Measurements from ENCODE around the gene LCNL1.

LCNL1 gene

DNA sequence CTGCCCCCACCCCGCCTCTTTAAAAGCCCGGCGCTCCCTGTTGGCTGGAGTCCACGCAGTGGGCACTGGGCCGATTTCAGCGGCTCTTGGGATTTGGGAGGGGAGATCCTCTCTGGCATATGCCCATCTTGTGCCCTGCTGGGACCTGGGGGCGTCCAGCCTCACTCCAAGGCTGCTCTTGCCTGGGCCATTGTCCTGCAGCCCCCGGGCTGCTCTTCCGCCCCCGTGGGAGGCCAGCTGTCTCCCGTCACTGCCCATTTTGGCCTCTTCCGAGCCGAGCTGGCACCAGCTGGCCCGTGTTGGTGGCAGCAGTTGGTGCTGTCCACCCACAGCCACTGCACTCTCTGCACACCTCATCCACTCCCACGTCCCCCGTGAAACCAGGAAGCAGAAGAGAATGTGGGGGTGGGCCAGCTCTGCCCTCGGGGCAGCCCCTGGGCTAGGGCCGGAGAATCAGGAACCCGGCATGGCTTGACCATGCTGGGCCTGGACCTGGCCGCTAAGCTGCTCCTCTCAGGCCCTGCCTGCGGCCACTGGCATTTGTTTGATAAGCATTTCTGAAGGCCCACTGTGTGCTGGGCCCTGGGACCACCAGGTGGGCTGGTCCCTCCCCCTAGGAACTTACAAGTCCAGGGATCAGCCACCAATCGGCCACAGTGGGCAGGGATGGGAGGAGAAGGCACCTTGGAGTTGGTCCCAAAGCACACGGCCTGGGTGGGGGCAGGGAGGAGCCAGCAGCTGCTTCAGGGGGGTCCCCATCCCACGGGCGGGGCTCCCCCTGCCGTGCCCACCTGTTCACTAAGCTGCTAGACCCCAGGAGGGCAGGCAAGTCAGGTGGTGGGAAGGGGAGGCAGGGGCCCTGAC, 35.5 kb upstream of the LCNL1 start:
- no peak for DNase-seq

DNA sequence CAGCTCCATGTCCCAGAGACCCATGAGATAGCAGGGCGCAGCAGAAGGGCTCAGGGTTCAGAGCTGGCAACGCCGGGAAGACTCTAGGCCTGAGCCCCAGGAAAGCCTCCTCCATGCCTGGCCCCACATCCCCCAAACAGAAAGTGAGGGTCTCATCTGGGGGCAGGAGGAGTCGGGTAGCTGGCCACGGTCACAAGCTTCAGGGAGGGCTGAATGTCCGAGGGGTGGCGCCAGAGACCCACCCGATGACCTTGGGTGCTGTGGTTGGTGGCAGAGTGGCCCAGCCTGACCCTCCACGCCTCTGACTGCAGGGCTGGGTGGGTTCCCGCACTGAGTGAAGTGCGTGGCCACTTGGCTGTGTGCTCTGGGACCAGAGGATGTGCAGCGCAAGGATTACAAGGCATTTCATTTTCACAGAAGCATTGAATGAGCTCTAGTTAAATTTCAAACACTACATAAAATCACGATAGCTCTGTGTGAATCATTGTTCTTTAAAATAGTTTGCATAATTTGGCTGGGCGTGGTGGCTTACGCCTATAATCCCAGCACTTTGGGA, 34.8 kb upstream of the LCNL1 start:
- DNase-seq: no peak

DNA sequence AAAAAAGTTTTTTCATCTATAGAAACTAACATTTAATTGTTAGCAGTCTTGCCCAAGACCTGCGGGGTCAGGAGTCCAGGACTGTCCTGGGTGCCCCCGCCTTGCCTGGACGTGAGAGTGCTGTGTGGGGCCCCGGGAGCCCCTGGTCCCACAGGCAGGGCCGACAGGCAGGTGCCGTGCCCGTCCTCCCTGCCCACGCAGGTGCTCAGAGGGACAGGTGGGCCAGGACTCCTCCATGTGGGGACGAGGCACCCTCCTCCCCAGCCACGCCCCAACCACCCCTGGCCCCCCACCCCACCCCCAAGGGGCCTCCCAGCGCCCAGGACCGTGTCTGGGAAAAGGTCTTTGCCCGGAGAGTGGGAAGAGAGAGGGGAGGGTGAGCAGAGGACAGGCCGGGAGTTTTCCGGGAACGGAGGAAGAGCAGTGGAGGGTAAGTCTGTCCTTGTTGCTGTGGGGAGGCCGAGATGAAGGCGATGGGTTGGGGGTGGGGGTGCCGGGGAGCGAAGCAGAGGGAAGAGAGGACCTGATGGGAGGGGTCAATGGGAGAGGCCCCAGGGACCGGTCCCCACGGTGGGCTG, 33.5 kb upstream of the LCNL1 start:
- no peak for DNase-seq

DNA sequence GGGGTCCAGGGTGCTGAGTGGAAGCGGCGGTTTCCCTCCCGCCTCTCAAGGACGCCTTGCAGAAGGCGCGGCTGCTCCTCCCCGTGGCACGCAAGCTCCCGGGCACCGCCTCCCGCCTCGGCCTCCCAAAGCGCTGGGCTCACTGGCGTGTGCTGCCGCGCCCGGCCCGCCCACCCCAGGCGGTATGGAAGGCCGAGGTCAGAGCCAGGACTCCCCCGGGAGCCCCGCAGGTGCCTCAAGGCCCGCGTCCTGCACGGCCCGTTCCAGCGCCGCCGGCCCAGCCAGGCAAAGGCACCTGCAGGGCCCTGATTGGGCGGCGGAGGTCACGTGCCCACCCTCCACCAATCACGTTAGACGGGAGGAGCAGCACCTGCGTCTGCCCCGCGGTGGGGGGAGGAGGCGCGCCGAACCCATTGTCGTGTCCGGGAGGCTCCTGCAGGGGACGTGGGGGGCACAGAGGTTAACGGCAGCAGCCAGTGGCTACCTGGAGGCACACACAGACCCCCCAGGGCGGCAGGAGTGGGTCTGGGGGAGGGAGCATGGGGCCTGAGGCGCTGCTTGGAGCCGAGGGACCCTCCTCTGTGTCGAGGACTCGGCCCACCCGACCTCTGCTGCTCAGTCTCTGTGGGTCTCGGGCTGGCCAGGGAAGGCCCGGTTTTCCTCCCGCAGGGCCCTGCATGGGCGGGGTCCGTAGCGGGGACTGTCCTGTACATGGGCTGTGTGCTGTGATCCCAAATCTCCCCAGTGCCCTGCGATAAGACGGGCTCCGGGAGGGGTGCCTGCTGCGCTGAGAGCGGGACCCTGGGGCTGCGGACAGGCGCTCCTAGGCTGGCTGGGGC, 32.8 kb upstream of the LCNL1 start:
- peak; percentile 43 for DNase-seq

DNA sequence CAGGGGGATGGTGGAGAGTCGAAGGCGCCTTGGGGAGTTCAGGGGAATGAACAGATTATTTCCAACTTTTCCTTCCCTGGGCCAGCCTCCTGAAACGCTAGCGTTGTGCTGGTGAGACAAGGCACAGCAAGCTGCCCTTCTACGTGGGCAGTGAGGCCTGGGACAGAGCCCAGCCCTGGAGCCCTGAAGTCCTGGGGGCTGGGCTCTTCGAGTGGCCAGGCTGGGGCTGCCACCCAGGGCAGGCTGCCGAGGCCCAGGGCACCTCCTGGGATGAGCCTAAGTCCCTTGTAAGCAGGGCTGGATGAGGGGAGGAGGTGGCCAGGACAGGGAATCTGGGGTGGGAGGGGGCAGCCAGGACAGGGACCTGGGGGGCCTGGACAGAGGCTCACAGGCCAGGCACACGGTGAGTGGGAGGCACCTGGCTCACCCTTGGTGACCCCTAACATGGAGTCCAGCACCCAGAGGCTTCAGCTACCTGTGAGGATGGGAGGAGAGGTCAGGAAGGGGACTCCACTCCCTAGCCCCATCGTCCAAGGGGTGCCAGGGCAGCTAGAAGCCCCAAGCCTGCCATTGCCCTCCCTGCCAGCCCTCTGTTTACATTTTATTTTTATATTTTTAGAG, 32.0 kb upstream of the LCNL1 start:
- no peak for DNase-seq

DNA sequence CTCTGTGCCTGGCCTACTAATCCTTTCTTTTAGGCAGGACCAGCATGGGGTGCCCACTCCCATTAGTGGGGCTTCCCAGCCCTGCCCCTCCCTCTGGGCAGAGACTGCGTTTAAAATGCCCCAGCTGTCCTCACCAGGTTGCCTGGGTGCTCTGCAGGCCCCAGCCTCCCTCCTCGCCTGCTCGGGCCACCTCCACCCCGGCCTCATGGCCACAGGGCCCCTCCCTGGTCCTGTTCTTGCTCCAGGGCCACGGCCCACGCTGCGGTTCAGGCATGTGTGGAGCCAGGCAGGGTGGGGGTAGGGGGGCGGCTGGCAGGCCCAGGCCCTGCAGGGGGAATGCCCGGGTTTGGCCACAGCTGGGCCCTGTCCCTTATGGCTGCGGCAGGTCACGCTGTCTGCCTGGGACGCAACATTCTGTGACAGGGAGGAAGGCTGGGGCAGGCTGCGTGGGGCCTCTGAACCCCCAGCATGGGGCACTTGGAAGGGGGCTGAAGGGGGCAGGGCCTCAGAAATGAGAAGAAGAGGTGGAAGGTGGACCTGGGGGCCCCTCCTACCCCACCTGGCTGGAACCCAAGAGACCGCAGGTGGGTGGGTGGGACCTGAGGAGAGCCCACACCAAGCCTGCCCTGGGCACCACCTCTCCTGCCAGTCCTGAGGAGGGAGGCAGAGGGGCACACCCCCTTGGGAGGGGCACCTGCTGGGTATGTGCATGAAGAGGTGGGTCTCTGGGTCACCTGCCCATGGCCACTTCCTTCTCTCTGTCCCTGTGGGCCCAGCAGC, 31.1 kb upstream of the LCNL1 start, which contains the start of gene LCN12:
LCN12 (plus strand) TSS at position 733 of the 780 bp plus-strand sequence. CDS start 55 bp downstream, outside the sequence.
- no peak for DNase-seq

DNA sequence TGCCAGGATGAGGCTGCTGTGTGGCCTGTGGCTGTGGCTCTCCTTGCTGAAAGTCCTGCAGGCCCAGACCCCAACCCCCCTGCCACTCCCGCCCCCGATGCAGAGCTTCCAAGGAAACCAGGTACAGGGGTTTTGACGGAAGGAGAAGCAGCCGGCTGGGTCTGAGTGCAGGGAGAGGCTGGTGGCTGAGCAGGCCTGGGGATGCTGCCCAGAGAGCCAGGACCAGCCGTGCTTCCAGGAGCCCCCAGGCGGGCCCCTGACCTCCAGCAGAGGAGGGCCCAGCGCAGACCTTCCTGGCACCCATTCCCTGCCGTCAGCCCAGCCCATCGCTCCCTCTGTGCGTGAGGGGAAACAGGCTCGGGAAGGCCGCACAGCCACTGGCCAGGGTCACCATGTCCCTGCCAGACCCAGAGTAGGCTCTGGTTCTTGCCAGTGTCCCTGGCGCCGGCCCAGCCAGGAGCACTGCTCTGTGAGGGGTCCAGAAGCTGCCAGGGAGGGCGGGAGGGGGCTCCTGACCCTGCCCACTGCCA, 30.4 kb upstream of the LCNL1 start:
- DNase-seq: no peak

DNA sequence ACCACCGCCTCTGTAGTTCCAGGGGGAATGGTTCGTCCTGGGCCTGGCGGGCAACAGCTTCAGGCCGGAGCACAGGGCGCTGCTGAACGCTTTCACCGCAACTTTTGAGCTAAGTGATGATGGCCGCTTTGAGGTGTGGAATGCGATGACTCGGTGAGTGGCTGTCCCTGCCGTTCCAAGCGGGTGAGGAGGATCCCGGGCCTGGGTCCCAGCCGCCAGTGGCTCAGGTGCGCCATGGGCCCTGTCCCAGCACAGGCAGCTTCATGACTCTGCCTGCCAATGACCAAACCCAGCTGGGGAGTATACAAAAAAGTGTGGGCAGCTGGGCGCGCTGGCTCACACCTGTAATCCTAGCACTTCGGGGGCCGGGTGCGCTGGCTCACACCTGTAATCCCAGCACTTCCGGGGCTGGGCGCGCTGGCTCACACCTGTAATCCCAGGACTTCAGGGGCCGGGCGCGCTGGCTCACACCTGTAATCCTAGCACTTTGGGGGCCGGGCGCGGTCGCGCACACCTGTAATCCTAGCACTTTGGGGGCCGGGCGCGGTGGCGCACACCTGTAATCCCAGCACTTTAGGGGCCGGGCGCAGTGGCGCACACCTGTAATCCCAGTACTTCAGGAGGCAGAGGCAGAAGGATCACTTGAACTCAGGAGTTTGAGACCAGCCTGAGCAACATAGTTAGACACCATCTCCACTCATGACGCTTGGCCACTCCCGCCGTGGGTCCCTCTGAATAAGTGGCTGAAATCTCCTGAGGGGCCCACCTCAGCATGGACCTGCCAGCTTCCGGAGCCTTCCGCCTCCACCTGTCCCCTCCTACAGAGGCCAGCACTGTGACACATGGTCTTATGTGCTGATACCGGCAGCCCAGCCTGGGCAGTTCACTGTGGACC, 29.7 kb upstream of the LCNL1 start:
- DNase-seq: no peak

DNA sequence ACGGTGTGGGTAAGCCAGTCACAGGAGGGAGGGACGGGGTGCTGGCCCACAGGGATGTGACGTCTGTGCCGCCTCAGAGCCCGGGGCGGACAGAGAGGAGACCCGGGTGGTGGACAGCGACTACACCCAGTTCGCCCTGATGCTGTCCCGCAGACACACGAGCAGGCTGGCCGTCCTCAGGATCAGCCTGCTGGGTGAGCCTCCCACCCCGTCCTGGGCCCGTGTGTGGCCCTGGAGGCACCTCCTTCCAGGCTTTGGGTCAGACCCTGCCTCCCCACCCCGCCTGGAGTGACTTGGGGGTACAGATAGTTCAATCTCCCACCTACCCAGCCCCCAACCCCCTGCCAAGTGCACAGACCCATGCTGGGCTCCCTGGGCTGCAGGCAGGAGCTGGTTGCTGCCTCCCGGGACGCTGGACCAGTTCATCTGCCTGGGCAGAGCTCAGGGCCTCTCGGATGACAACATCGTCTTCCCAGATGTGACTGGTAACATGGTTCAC, 29.0 kb upstream of the LCNL1 start:
- no peak for DNase-seq

DNA sequence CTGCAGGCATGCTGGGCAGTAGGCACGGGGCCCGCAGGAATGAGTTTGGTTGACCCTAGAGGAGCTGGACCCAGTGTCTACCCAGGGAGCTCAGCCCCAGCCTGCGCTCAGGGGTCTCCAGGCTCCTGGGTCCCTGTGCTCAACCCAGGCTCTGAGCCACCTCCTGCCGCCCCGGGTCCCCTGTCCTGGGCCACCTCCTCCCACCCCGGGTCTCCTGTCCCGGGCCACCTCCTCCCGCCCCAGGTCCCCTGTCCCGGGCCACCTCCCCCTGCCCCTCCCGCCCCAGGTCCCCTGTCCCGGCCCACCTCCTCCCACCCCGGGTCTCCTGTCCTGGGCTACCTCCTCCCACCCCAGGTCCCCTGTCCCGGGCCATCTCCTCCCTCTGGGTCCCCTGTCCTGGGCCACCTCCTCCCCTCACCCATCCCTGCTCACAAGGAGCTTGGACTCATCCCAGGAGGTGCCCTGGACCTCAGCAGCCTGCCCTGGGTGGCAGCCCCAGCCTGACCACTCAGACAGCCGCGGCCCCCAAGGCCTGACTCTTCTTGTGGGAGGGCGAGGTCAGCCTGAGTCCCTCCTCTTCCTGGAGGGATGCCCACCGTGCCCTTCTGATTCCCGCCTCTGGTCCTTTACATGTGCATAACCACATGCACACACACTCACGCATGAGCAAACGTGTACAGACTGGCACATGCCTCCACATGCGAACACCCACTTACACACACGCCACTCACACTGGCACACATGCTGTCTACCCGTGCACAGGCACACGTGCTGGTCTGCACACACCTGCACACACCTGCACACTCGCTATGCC, 28.3 kb upstream of the LCNL1 start:
- no peak for DNase-seq

DNA sequence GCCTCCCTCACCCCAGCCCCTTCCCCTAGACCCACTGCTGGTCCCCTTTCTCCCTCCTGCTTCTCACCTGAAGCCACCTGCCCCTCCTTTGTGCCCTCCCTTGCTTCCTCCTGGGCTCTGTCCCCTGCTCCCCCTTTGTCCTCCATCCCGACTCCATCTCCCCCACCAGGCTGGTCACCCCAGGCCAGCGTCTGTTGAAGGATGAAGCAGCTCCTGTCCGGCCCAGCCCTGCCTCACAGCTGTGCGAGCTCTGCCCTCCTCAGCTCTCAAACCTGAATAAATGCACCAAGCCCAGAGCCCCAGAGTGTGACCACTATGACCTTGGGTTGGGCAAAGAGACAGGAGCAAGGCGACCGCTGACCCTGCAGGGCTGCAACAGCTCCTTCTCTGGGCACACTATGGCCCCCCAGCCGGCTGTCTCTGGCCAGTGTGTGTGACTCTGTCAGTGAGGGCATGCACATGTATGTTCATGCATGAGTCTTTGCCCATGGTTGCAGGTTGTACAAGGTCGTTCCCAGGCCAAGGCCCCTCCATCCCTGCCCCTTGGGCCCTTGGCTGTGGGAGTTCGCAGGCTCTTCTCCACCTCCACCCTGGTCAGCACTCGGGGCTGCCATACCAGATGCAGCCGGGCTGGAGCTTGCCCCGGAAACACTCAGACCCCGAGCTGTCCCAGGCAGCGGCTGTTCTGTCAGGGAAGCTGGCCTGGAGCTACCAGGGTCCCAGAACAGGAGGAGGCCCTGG, 27.4 kb upstream of the LCNL1 start:
- no peak for DNase-seq

DNA sequence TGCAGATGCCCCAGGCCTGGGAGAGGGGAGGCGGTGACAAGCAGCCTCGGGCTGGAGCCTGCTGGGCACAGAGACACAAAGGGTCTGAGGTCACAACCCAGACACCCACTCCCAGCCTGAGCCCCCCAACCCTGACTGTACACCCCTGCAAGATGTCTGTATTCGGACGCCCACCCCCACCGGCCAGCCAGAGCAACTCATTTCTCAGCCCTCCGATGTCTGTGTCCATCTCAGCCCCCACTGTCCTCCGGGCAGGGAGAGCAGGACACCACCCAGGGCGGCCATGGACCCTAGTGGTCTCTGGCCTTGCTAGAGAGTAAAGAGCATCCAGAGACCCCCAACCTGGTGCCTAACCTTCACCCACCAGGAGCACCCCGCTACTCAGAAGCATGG, 26.9 kb upstream of the LCNL1 start:
- no peak for DNase-seq

DNA sequence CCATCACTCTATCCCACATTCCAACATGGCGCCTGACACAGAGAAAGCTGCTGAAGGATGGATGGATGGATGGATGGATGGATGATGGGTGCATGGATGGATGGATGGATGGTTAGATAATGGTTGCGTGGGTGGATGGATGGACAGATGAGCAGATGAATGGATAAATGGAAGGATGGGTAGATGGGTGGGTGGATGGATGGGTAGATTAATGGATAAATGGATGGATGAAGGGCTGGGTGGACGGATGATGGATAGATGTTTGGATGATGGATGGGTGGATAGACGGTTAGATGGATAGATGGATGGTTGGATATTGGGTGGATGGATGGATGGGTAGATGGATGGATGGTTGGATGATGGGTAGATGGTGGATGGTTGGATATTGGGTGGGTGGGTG, 26.2 kb upstream of the LCNL1 start:
- no peak for DNase-seq

DNA sequence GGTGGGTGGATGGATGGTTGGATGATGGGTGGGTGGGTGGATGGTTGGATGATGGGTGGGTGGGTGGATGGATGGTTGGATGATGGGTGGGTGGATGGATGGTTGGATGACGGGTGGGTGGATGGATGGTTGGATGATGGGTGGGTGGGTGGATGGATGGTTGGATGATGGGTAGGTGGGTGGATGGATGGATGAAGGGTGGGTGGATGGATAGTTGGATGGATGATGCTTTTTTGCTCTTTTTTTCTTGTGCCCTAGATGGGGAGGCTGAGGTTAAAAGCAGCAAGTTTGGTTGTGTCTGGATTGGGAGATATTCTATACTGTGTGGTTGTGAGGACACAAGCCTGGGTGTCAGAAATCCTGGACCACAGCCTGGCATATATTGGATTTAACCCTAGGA, 25.3 kb upstream of the LCNL1 start:
- DNase-seq: no peak

DNA sequence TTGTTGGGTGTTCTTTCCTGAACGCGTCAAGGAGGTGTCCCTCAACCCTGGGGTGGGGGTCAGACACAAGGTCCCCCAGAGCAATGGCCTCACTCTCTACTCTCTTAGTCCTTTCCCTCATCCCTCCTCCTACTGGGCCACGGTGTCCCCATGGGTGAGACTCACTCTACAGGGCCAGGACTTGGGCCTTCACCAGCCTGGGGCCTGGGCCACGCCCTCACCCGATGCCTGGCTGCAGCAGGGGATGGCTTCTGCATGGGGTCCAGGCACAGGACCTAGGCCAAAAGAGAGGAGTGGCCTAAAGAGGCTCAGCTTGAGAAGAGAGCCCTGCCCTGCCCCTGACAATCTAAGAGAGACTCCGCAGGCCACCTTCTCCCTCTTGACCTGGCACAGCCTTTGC, 24.9 kb upstream of the LCNL1 start:
- DNase-seq: no peak

DNA sequence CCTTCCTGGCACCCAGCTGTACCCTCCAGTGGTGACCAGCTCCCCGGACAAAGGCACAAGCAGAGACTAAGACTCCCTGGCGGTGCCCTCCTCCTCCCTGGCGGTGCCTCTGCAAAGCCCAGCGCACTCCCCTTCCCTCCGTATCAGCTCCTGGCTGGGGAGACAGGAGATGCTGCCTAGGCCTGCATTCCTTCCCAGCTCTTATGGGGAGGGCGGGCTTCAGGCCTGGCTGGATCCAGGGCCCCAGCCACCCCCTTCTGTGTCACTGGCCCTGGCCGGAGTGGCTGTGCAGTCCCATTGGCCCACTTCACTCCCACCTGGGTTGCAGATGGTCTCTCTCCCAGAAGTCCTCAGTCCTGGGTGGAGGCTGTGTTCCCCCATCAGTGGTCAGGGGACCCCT, 24.3 kb upstream of the LCNL1 start:
- no peak for DNase-seq

DNA sequence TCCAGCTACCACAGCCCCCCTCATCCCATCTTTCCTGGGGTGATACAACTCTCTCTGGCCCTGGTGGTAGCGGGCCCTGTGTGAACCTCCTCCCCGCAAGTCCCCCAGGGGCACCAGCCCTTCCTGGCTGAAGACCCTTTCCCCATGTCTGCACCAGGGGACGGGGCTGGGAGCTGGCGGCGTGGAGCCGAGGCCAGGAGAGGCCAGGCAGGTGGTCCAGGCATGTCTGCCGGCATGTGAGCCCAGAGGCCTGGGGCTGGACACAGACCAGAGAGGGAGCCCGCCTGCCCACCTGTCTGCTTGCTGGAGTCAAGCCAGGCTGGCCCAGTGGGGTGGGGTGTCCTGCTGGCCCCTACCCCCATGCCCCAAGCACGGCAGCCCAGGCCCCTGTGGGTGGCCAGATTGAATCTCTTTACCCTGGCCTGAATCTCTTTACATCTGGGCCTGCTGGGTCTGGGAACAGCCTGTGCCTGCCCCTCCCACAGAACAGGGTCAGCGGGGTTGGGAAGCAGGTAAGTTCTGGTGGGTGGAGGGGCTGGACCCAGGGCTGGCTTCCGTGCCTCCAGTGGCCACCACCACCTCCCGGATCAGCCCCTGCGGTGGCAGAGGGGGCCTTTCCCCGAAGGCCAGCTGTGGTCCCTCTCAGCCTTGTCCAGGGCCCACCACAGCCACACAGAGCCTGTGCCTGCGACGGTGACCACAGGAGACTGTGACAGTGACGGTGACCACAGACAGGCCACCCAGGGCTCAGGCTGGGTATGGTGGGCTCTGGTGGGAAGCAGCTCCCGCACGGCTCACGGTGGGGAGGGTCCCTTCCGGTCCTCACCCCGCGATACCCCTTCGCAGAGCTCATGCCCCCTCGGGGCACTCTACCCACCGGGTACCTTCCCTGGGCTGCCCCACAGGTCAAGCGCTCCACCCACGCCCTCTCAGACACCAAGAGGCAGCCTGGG, 23.6 kb upstream of the LCNL1 start:
- no peak for DNase-seq
